Endodermal cell (in vitro differentiated cells): Measurements from ENCODE around the gene COMMD1. TPM values are rescaled to one million over a fixed set of nuclear protein-coding genes. Genes with fewer than 3 reads are reported as not detected.

ENCODE experiments used
- DNase-seq: peaks from one replicate; pipeline ENCODE4 v3.0.0-alpha.2; 2017
- H3K27ac ChIP-seq: 2 replicates; pipeline ENCODE4 v1.5.1; 2013; ENCODE audit warnings: mild to moderate bottlenecking, low read depth, low read length, moderate library complexity
- H3K27me3 ChIP-seq: 2 replicates; pipeline ENCODE4 v1.6.1; 2013; ENCODE audit warnings: mild to moderate bottlenecking, low read length, moderate library complexity; ENCODE audit not compliant: insufficient read depth, control insufficient read depth, poor library complexity, severe bottlenecking
- H3K36me3 ChIP-seq: 2 replicates; pipeline ENCODE4 v1.7.0; 2013; ENCODE audit warnings: mild to moderate bottlenecking, low read length, moderate library complexity; ENCODE audit not compliant: control insufficient read depth, insufficient read depth
- H3K4me1 ChIP-seq: one replicate; pipeline ENCODE4 v1.7.0; 2013; ENCODE audit warnings: low read length; ENCODE audit not compliant: control insufficient read depth, insufficient read depth
- H3K4me3 ChIP-seq: 2 replicates; pipeline ENCODE4 v1.5.1; 2013; ENCODE audit warnings: mild to moderate bottlenecking, low read length, moderate library complexity
- H3K9ac ChIP-seq: 2 replicates; pipeline ENCODE4 v1.6.1; 2013; ENCODE audit warnings: mild to moderate bottlenecking, low read length, moderate library complexity; ENCODE audit not compliant: poor library complexity, severe bottlenecking; ENCODE audit errors: extremely low read depth
- H3K9me3 ChIP-seq: 2 replicates; pipeline ENCODE4 v1.6.1; 2013; ENCODE audit warnings: mild to moderate bottlenecking, low read length, moderate library complexity; ENCODE audit not compliant: control insufficient read depth
- H3K27ac Mint-ChIP-seq: 2 replicates; pipeline ENCODE4 v1.8.0; 2020; ENCODE audit warnings: mixed read lengths
- H3K27me3 Mint-ChIP-seq: 2 replicates; pipeline ENCODE4 v1.8.0; 2021; ENCODE audit warnings: mild to moderate bottlenecking, mixed read lengths; ENCODE audit not compliant: insufficient read depth
- H3K36me3 Mint-ChIP-seq: 2 replicates; pipeline ENCODE4 v1.8.0; 2020; ENCODE audit warnings: low read depth, mixed read lengths
- H3K4me1 Mint-ChIP-seq: 2 replicates; pipeline ENCODE4 v1.8.0; 2020; ENCODE audit warnings: mixed read lengths
- H3K4me3 Mint-ChIP-seq: 2 replicates; pipeline ENCODE4 v1.8.0; 2020; ENCODE audit warnings: mild to moderate bottlenecking, moderate library complexity, mixed read lengths
- H3K9me3 Mint-ChIP-seq: 2 replicates; pipeline ENCODE4 v1.8.0; 2020; ENCODE audit warnings: mild to moderate bottlenecking, mixed read lengths
- CTCF ChIP-seq: fragments of 200-600 bp; sonication (generic); conservative IDR thresholded peaks from 2 replicates; pipeline ENCODE4 v1.5.0; 2021; ENCODE audit warnings: antibody characterized with exemption, mild to moderate bottlenecking
- WGBS, 2 experiments: methylation state at CpG; one replicate each; pipeline versions ENCODE4 v1.1.5 to v1.1.7; 2013; ENCODE audit warnings: missing lambda C conversion rate in 2 of 2, mixed read lengths in 1 of 2; ENCODE audit not compliant: insufficient coverage in 1 of 2, insufficient read length in 1 of 2; 5-methylcytosine and 5-hydroxymethylcytosine counted together
- total RNA-seq, 2 donors: library from RNA; stranded (reverse); fragmentation: NEBNext Ultra II Directional in 1 of 2; extraction: Animal tissue kit (Norgen Biotek cat#: 25700) in 1 of 2; gene quantifications; 2 replicates in 1 of 2; 3 replicates in 1 of 2; pipeline ENCODE4 v1.2.1, GENCODE V29; 2021

COMMD1 gene
- total RNA-seq, 2 donors from 2014 or later = 27.8 to 28.4 TPM

- no peak for TF ChIP-seq CTCF
- H3K4me3 Mint-ChIP-seq = no peak overlapping the region
- Histone ChIP-seq H3K4me1 (no peaks in the 10 kb centered on the region), H3K4me3 (no peak overlapping the region), H3K9me3 (peaks cover 9% of the 10 kb centered on the region), H3K9ac (no peak overlapping the region), H3K27me3 (no peaks in the 10 kb centered on the region), H3K27ac (no peak overlapping the region), H3K36me3 (peaks cover 4% of the 10 kb centered on the region)
- WGBS, 2 experiments = 94% methylated on average over 2 to 3 of the region's 3 CpGs
- no peak for DNase-seq
- no peaks in the 10 kb centered on the region for H3K4me1 Mint-ChIP-seq
- no peak overlapping the region for H3K27ac Mint-ChIP-seq
- no peaks in the 10 kb centered on the region for H3K27me3 Mint-ChIP-seq
- H3K9me3 Mint-ChIP-seq = peaks cover 14% of the 10 kb centered on the region
- H3K36me3 Mint-ChIP-seq = peaks cover 21% of the 10 kb centered on the region
Measured at GRCh38 chr2:61937098-61937497, 31.6 kb downstream of the COMMD1 start.

GRCh38 chr2:61937886-61938285 is 32.4 kb downstream of the COMMD1 start:
- 91 to 100% methylated on average over 1 to 5 of the region's 5 CpGs for WGBS, 2 experiments
- no peak overlapping the region for H3K4me3 Mint-ChIP-seq
- peaks cover 13% of the 10 kb centered on the region for H3K36me3 Mint-ChIP-seq
- H3K9me3 Mint-ChIP-seq = peaks cover 6% of the 10 kb centered on the region
- no peak for TF ChIP-seq CTCF
- no peak for DNase-seq
- Histone ChIP-seq H3K27me3 (no peaks in the 10 kb centered on the region), H3K9ac (no peak overlapping the region), H3K9me3 (peaks cover 5% of the 10 kb centered on the region), H3K27ac (no peak overlapping the region), H3K4me3 (no peak overlapping the region), H3K4me1 (no peaks in the 10 kb centered on the region), H3K36me3 (peaks cover 4% of the 10 kb centered on the region)
- no peaks in the 10 kb centered on the region for H3K4me1 Mint-ChIP-seq
- peak overlapping the region; percentile 33 for H3K27ac Mint-ChIP-seq
- H3K27me3 Mint-ChIP-seq = no peaks in the 10 kb centered on the region

- no peak overlapping the region for H3K4me3 ChIP-seq
- no peaks in the 10 kb centered on the region for H3K27me3 ChIP-seq
- H3K27ac Mint-ChIP-seq = no peak overlapping the region
- H3K9ac ChIP-seq = no peak overlapping the region
- no peak overlapping the region for H3K27ac ChIP-seq
- no peaks in the 10 kb centered on the region for H3K4me1 Mint-ChIP-seq
- H3K36me3 ChIP-seq = peaks cover 4% of the 10 kb centered on the region
- H3K36me3 Mint-ChIP-seq = peaks cover 12% of the 10 kb centered on the region
- TF ChIP-seq CTCF = no peak
- H3K4me1 ChIP-seq = no peaks in the 10 kb centered on the region
- WGBS, 2 experiments = 92% methylated on average over 2 to 3 of the region's 3 CpGs
- no peak for DNase-seq
- no peaks in the 10 kb centered on the region for H3K9me3 ChIP-seq
- H3K9me3 Mint-ChIP-seq = no peaks in the 10 kb centered on the region
- H3K27me3 Mint-ChIP-seq = no peaks in the 10 kb centered on the region
- no peak overlapping the region for H3K4me3 Mint-ChIP-seq
Measured at GRCh38 chr2:61938511-61938910, 33.0 kb downstream of the COMMD1 start.
